Activated B cell treated with CpG ODN at 0.5 μM for 24 hours (primary cell): ENCODE results near the gene HBE1. TPM values are rescaled to one million over a fixed set of nuclear protein-coding genes. Genes with fewer than 3 reads are reported as not detected.

ENCODE experiments used
- ATAC-seq: fragments of 200-7000 bp; cut with Tn5 transposase; one replicate; pipeline ENCODE4 v1.10.0; 2021; ENCODE audit warnings: low read depth, mild to moderate bottlenecking, moderate library complexity
- CTCF ChIA-PET: fragments of 350-600 bp; sonication (Branson Sonifier 250); formaldehyde crosslinking; loops from one replicate; lab custom pipeline; 2021; ENCODE audit warnings: antibody characterized with exemption; lab: Charles Lee
- POLR2A ChIA-PET: fragments of 350-600 bp; sonication (Branson Sonifier 250); formaldehyde crosslinking; loops from one replicate; lab custom pipeline; 2021; ENCODE audit warnings: antibody characterized with exemption; lab: Charles Lee
- DNase-seq: peaks from one replicate; pipeline ENCODE4 v3.0.0; 2022
- H3K27ac Mint-ChIP-seq: one replicate; pipeline ENCODE4 v1.8.0; 2020; ENCODE audit warnings: mixed read lengths
- H3K27me3 Mint-ChIP-seq: one replicate; pipeline ENCODE4 v1.8.0; 2021; ENCODE audit warnings: mixed read lengths
- H3K36me3 Mint-ChIP-seq: one replicate; pipeline ENCODE4 v1.8.0; 2021; ENCODE audit warnings: low read depth, mixed read lengths
- H3K4me1 Mint-ChIP-seq: one replicate; pipeline ENCODE4 v1.8.0; 2021; ENCODE audit warnings: mixed read lengths
- H3K4me3 Mint-ChIP-seq: one replicate; pipeline ENCODE4 v1.8.0; 2020; ENCODE audit warnings: mild to moderate bottlenecking, mixed read lengths
- H3K9me3 Mint-ChIP-seq: one replicate; pipeline ENCODE4 v1.8.0; 2020; ENCODE audit warnings: mixed read lengths
- intact Hi-C: fragments of 100-400 bp; cut with micrococcal nuclease; formaldehyde crosslinking; loops from one replicate; pipeline ENCODE4 v1.15.1; 2024
- total RNA-seq: library from RNA; stranded (reverse); gene quantifications from 2 replicates; pipeline ENCODE4 v1.2.3, GENCODE V29; 2022
- TF ChIP-seq, protein P1 (sequence below): fragments of 200-600 bp; IDR thresholded peaks from one replicate; pipeline ENCODE4 v1.8.0; 2022; ENCODE audit warnings: antibody characterized with exemption, mild to moderate bottlenecking

Gene HBE1
- total RNA-seq, 1 donor from 2014 or later = not detected

DNA sequence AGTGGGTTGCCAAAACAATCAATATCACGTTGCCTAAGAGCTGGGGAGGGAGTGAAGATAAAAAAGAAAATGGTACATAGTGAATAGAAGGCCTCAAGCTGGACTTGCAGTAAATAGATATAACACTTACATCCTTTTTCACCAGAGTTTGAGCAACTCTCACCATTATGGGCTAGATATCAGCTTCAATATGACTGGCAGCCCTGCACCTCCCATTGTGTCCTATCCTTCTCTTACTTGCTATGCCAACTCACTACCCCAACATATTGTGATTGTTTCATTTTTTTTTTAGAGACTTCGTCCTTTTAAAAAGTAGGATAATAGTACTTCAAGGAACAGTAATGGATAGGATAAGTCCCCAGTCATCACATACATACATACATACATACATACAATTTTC is 27.5 kb downstream of the HBE1 start:
- ChIA-PET CTCF (no interaction called here), POLR2A (no interaction called here)
- H3K36me3 Mint-ChIP-seq = no peaks in the 10 kb centered on the region
- DNase-seq (no peak), ATAC-seq (no peak)
- no peaks in the 10 kb centered on the region for H3K9me3 Mint-ChIP-seq
- no peak overlapping the region for H3K27ac Mint-ChIP-seq
- intact Hi-C loops = no loop called here
- no peaks in the 10 kb centered on the region for H3K4me1 Mint-ChIP-seq
- H3K27me3 Mint-ChIP-seq = peaks cover 5% of the 10 kb centered on the region
- no peak overlapping the region for H3K4me3 Mint-ChIP-seq
- TF ChIP-seq, protein P1, sequence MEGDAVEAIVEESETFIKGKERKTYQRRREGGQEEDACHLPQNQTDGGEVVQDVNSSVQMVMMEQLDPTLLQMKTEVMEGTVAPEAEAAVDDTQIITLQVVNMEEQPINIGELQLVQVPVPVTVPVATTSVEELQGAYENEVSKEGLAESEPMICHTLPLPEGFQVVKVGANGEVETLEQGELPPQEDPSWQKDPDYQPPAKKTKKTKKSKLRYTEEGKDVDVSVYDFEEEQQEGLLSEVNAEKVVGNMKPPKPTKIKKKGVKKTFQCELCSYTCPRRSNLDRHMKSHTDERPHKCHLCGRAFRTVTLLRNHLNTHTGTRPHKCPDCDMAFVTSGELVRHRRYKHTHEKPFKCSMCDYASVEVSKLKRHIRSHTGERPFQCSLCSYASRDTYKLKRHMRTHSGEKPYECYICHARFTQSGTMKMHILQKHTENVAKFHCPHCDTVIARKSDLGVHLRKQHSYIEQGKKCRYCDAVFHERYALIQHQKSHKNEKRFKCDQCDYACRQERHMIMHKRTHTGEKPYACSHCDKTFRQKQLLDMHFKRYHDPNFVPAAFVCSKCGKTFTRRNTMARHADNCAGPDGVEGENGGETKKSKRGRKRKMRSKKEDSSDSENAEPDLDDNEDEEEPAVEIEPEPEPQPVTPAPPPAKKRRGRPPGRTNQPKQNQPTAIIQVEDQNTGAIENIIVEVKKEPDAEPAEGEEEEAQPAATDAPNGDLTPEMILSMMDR = no peak

DNA sequence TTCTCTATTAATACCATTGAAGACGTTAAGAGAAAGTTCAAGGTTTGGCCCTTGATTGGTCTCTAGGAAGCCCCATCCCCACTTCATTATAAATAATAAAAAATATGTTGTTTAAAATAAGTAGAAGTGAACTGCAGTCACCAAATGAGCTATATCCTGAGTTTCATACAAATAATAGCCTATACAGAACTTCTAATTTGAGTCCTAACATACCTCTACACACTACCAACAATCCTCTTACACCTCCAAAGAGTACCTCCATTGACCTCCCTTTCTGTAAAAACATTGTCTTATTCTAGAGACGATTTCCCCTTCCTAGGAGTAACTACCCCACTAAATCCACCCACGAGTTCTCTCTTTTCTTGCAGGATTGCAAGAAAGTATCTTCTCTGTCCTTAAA is 28.3 kb downstream of the HBE1 start:
- Mint-ChIP-seq H3K36me3 (no peaks in the 10 kb centered on the region), H3K4me3 (no peak overlapping the region), H3K27me3 (peaks cover 5% of the 10 kb centered on the region), H3K9me3 (no peaks in the 10 kb centered on the region), H3K27ac (no peak overlapping the region), H3K4me1 (no peaks in the 10 kb centered on the region)
- CTCF ChIA-PET = no interaction called here
- POLR2A ChIA-PET = no interaction called here
- TF ChIP-seq, protein P1 = no peak
- intact Hi-C loops = no loop called here
- no peak for ATAC-seq
- DNase-seq = no peak

DNA sequence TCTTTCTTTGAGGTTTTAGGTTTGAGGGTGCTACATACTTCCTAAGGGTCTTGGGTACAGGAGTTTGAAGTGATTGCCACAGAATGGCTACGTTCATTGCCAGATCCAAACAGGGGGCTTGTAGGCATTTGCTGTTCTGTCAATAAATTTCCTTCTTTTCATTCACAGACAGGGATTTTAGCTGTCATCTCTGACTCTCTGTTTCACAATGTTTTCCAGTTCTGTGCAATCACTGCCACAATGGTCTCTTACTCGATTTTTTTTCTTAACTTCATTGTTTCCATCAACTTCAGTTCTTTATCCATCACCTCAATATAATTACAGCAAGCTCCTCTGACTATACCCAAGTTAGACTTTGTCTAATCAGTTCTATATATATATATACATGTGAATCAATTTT is 29.3 kb downstream of the HBE1 start:
- intact Hi-C loops = no loop called here
- H3K4me1 Mint-ChIP-seq = no peaks in the 10 kb centered on the region

DNA sequence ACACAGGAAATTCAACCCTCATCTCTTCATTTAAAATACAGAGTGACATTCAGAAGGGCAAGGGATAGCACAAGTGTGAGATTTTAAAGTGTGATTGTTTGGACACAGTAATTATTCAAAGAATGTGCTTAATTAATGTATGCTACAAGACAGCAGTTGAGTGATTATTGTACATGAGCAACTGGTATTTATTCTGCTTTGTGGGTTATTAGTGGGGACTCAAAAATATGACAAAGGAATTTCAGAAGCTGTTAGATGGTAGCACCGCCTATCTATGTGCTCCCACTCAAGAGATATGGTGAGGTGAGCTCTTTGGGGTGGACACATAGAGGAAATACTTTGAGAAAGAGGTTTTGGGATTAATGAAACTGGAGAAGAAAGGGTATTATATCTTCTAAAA is 29.7 kb downstream of the HBE1 start:
- no peaks in the 10 kb centered on the region for H3K4me1 Mint-ChIP-seq
- peaks cover 4% of the 10 kb centered on the region for H3K27me3 Mint-ChIP-seq
- DNase-seq (no peak), ATAC-seq (no peak)
- TF ChIP-seq, protein P1 = no peak
- no peaks in the 10 kb centered on the region for H3K9me3 Mint-ChIP-seq
- ChIA-PET CTCF (no interaction called here), POLR2A (no interaction called here)
- H3K4me3 Mint-ChIP-seq = no peak overlapping the region
- no peak overlapping the region for H3K27ac Mint-ChIP-seq
- H3K36me3 Mint-ChIP-seq = no peaks in the 10 kb centered on the region
- intact Hi-C loops = no loop called here

More for the DNA sequence above, 29.3 kb downstream of the HBE1 start:
- DNase-seq (no peak), ATAC-seq (no peak)
- no peaks in the 10 kb centered on the region for H3K36me3 Mint-ChIP-seq
- ChIA-PET POLR2A (no interaction called here), CTCF (no interaction called here)
- TF ChIP-seq, protein P1 = no peak
- H3K27ac Mint-ChIP-seq = no peak overlapping the region
- H3K4me3 Mint-ChIP-seq = no peak overlapping the region
- H3K27me3 Mint-ChIP-seq = peaks cover 5% of the 10 kb centered on the region
- no peaks in the 10 kb centered on the region for H3K9me3 Mint-ChIP-seq

DNA sequence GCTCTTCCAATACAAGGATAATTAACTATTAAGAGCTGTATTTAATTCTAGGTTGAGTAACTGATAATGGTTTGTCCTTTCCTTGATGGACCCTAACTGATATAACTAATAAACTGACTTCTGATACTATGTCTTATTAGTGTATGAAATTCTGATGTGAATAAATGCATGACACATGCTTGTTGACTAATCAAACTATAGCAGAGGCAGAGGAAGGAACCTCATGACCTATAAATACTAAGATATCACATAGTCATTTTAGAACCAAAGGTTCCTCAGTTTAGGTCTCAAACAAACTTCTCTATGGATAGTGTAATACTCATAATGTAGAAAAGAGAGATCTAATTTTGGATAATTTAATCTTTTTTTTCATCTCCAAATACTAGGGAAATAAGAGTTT is 30.7 kb downstream of the HBE1 start:
- peaks cover 3% of the 10 kb centered on the region for H3K4me1 Mint-ChIP-seq
- TF ChIP-seq, protein P1 = no peak
- DNase-seq (no peak), ATAC-seq (no peak)
- CTCF ChIA-PET = no interaction called here
- no peaks in the 10 kb centered on the region for H3K36me3 Mint-ChIP-seq
- no peak overlapping the region for H3K27ac Mint-ChIP-seq
- intact Hi-C loops = no loop called here
- H3K4me3 Mint-ChIP-seq = no peak overlapping the region
- POLR2A ChIA-PET = no interaction called here
- peaks cover 6% of the 10 kb centered on the region for H3K27me3 Mint-ChIP-seq
- no peaks in the 10 kb centered on the region for H3K9me3 Mint-ChIP-seq
